GM21717 (cell line): ENCODE data around the gene LRRC15.
A peak's percentile ranks its signal among the peaks of the same experiment; 100 is the strongest.

ENCODE experiments used
- ATAC-seq: cut with Tn5 transposase; IDR thresholded peaks from one replicate; pipeline ENCODE4 v1.9.1; 2021; ENCODE audit warnings: mild to moderate bottlenecking, moderate library complexity; ENCODE audit not compliant: unreplicated experiment

Gene LRRC15

DNA sequence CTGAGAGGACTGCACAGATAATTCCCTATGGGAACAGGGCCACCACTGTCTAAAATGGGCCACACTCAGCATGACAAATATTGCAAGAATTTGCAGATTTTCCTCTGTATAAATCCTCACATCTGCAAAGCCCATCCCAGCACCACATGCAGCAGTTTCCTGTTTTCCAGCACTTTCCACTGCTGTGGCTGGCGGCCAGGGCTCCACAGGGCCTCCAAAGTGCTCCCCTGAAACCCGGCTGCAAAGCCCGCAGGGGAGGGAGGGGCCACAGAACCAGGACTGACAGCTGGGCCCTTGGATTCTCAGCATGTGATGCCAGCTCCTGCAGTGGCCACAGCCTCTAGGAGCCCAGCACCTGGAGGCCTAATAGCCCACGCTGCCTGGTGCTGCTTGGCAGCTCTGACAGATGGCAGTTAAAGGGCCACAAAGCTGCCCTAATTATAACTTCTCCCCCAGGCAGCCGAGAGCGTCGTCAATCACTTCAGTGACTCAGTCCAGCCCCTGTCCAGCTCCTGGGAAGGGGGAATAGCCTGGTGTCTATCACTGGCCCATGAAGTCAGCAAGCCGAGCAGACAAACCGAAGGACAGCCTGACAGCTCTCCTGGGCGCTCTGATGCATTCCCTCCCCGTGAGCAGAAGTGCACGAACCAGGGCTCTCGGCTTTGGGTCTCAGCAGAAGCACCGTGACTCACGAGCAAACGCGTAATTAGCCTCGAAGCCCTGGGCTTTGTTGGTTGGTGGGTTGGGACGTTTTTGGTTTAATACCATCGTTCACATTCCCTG is 4.7 kb downstream of the LRRC15 start:
- no peak for ATAC-seq

GRCh38 chr3:194364314-194364651 is 5.3 kb downstream of the LRRC15 start:
- ATAC-seq = no peak

GRCh38 chr3:194360568-194360967 is 9.0 kb downstream of the LRRC15 start:
- no peak for ATAC-seq

DNA sequence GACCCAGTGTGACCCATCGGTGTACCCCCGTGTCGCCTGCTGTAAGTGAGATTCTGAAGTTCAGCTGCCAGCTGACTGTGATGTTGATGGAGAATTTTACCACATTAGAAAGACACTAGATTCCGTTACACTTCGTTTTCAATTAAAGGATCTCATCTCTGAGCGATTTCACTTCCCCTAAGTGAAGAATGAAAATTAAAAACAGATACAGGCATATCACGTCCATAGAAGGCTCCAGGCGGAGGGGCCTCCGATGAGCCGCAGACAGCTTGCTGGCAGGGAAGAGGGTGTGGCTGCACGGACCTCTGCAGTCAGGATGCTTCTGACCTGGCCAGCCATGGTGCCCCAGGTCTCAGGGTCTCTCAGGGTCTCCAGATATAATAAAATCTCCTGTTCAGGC is 11.9 kb downstream of the LRRC15 start:
- ATAC-seq = no peak

- no peak for ATAC-seq
These were observed 14.2 kb downstream of the LRRC15 start for GRCh38 chr3:194355379-194355778.

DNA sequence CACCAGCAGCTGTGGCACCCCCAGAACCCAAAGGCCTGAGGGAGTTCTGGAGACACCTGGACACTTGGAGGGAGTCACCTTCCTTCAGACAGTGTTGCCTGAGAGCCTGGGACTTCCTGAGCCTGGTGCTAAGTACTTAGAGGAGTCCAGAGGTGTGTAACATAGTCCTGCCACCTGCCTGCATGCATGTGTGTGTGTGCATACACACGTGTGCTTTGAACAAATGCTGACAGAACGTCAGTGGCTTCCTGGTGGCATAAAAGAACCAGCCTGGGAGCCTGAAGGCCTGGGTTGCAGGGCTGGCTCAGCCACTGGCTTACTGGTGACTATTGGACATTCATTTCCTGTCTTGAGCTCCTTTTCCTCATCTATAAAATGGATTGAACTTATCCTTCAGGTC is 15.2 kb downstream of the LRRC15 start:
- ATAC-seq = no peak

GRCh38 chr3:194352667-194353246 is 16.8 kb downstream of the LRRC15 start:
- ATAC-seq = no peak

DNA sequence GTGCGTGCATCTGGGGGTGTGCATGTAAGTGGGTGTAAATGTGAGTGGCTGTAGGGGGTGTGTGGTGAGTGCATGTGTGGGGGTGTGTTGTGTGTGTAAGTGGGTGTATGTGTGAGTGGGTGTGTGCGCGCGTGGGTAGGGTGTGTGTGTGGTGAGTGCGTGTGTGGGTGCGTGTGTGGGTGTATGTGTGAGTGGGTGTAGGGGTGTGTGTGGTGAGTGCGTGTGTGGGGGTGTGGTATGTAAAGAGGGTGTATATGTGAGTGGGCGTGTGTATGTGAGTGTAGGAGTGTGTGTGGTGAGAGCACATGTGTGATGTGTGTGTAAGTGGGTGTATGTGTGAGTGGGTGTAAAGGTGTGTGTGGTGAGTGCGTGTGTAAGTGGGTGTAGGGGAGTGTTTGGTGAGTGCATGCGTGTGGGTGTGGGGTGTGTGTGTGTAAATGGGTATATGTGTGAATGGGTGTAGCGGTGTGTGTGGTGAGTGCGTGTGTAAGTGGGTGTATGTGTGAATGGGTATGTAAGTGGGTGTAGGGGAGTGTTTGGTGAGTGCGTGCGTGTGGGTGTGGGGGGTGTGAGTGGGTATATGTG is 17.5 kb downstream of the LRRC15 start:
- ATAC-seq = no peak

DNA sequence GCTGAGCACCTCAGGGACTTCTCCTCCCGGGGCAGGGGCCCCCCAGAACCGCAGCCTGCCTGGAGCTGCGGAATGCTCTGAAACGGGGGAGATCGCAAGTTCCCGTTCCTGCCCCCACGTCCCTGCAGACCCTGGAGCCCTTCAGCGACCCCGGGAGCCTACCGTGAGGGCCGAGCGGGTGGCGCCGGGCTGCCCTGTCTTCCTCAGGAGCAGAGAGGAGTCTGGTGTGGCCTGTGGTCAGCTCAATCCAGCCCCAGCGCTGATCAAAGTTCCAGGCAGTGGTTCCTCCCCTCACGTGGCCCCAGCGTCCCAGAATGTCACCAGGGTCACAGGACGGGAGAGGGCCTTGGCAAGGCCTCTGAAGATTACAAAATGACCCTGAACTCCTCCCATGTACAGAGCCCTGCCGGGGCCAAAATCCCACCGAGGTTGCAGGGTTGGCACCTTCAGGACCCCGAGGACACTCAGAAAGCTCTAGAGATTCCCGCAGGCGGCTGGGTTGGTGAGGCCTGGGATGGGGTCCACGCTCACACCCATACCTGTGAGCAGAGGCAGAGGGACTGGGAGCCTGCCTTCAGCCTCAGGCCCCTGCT is 18.4 kb downstream of the LRRC15 start, which contains the start of gene CPN2:
Gene CPN2 (minus strand): TSS at position 249 of the 593 bp plus-strand sequence. CDS start 8,626 bp downstream, outside the sequence.
- ATAC-seq = no peak

DNA sequence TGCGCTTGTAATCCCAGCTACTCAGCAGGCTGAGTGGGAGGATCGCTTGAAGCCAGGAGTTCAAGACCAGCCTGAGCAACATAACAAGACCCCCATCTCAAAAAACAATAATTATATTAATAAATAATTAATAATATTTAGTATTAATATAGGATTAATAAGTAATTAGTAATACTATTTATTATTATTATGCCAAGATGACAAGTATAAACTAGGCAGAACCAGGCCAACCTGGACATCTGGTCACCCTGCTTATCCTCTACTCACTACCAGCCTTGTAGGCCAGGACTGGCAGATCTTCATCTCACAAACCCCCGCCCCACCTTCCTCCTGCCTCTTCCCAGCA is 18.8 kb downstream of the LRRC15 start:
- ATAC-seq = no peak

GRCh38 chr3:194348354-194348753 is 21.2 kb downstream of the LRRC15 start:
- ATAC-seq = no peak

GRCh38 chr3:194346621-194347020 is 22.9 kb downstream of the LRRC15 start:
- ATAC-seq = no peak

GRCh38 chr3:194346035-194346434 is 23.5 kb downstream of the LRRC15 start:
- no peak for ATAC-seq

- peak; percentile 66 for ATAC-seq
These were observed 25.5 kb downstream of the LRRC15 start for GRCh38 chr3:194344012-194344411.

- ATAC-seq = no peak
These were observed 26.0 kb downstream of the LRRC15 start for GRCh38 chr3:194343561-194343893.

DNA sequence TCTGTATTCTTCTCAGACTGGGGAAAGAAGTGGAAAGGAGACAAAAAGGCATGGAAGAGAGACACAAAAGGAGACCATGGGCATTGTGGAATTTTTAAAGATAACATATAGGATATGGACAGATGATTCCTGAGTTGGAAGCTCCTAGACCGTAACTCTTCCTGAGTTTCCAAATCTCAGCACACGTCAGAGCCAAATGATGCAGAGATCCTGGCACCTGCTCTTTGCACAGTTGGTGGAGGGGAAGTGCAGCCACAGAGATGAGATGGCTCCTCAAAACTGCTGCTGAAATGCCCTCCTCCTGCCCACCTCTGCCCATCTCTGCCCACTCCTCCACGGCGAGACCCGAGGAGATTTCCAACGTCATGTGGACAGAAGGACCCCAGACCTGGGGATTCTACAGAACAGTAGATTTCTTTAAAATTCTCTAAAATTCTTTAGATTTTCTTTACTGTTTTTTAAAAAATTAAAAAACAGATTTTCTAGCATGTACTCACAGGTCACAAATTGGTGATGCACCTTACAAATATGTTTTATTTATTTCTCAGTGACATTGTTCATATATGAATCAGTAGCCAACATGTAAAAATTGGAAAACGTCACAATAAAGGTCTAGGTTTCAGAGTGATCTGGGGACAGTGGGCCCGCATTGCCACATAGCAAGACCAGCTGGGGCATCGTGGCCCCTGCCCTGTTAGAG is 26.5 kb downstream of the LRRC15 start:
- no peak for ATAC-seq

DNA sequence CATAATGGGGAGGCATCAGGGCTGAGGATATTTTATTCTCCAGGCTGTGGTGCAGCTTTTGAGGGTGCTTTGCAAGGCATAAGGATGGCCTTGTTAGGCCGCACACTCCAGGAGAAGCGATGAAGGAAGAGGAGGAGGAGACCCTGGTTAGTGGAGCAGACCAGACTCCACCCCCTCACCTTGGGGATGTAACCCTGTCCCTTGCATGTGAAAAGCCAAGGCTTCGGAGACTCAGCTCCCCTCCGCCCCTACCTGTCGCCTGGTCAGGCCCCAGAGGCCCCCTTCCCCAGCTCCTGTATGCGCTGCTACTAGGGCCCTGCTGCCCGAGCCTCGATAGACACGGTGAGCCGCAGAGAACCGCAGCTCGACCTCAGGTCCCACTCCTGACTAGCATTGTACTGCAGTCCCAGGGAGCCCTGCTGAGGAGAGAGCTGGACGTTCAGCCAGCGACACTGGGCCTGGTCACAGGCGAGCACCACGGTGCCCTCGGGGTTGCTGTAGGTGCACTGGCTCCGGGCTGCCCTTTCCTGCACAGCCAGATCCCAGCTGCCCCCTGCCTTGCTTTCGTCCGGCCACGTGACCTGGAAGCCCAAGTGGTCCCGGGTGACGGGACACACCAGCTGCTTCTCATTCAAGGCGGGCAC is 28.7 kb downstream of the LRRC15 start:
- no peak for ATAC-seq

- no peak for ATAC-seq
These were observed 29.7 kb downstream of the LRRC15 start for GRCh38 chr3:194339840-194340239.

DNA sequence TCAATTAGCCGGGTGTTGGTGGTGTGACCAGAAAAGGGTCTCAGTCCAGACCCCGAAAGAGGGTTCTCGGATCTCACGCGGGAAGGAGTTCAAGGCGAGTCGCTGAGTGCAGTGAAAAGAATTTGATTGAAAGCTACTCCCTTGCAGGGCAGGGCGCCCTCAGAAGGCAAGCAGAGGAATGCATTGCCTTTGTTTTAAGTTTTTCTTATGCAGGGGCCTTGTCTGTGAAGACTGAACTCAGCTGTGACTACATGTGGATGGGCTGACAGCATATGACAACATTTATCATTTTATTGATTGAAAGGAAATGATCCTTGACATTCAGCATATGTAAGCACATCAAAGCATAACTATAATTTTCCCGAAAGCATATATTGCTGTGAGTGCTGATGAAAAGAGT is 30.2 kb downstream of the LRRC15 start:
- no peak for ATAC-seq

GRCh38 chr3:194337965-194338753 is 31.4 kb downstream of the LRRC15 start:
- no peak for ATAC-seq
